Stimulated activated CD4-positive, alpha-beta T cell treated with anti-CD3 and anti-CD28 coated beads, Interleukin-1b, Interleukin-23, amount 100 ng/mL, for 24 hours (primary cell): ENCODE data around the gene ATP8B1.
"Not testable (repeated sequence)": the region's sequence is repeated elsewhere in the genome, so short reads cannot be mapped to it uniquely, and the experiment has no call there.

Experiments used
- DNase-seq, 4 experiments: peaks; one replicate each; pipeline ENCODE4 v3.0.0-alpha.2; 2020; ENCODE audit warnings: low read depth in 4 of 4, low spot score in 1 of 4

Gene ATP8B1

GRCh38 chr18:57674891-57675290 lies 128.2 kb downstream of the ATP8B1 start:
- no peak for DNase-seq

GRCh38 chr18:57670046-57670445 lies 133.1 kb downstream of the ATP8B1 start:
- DNase-seq, result no peak

GRCh38 chr18:57668021-57668420 lies 135.1 kb downstream of the ATP8B1 start:
- no peak for DNase-seq

- no peak for DNase-seq
Measured at GRCh38 chr18:57666818-57667497, 136.2 kb downstream of the ATP8B1 start.

GRCh38 chr18:57664568-57665165 lies 138.4 kb downstream of the ATP8B1 start:
- no peak for DNase-seq

- DNase-seq, result no peak
Measured at GRCh38 chr18:57660961-57661360, 142.2 kb downstream of the ATP8B1 start.

- DNase-seq, result no peak
Measured at GRCh38 chr18:57659460-57660102, 143.5 kb downstream of the ATP8B1 start.

GRCh38 chr18:57657542-57657941 lies 145.6 kb downstream of the ATP8B1 start:
- DNase-seq, result no peak

- DNase-seq, result no peak
Measured at GRCh38 chr18:57655740-57656139, 147.4 kb downstream of the ATP8B1 start.

GRCh38 chr18:57651914-57652313 lies 151.2 kb downstream of the ATP8B1 start:
- no peak for DNase-seq

GRCh38 chr18:57649556-57650500 lies 153.3 kb downstream of the ATP8B1 start:
- DNase-seq, result no peak

- DNase-seq, result no peak
Measured at GRCh38 chr18:57648414-57648813, 154.7 kb downstream of the ATP8B1 start.

- DNase-seq, result no peak
Measured at GRCh38 chr18:57644540-57644939, 158.6 kb downstream of the ATP8B1 start.

GRCh38 chr18:57643726-57644125 lies 159.4 kb downstream of the ATP8B1 start:
- DNase-seq, result not testable (repeated sequence)

- DNase-seq, result not testable (repeated sequence)
Measured at GRCh38 chr18:57642462-57642861, 160.7 kb downstream of the ATP8B1 start.

GRCh38 chr18:57640749-57641148 lies 162.4 kb downstream of the ATP8B1 start:
- no peak for DNase-seq

- no peak for DNase-seq
Measured at GRCh38 chr18:57640236-57640635, 162.9 kb downstream of the ATP8B1 start.

- no peak for DNase-seq
Measured at GRCh38 chr18:57635003-57635822, 167.9 kb downstream of the ATP8B1 start.

- DNase-seq, result no peak
Measured at GRCh38 chr18:57631697-57632096, 171.4 kb downstream of the ATP8B1 start.

GRCh38 chr18:57630754-57631595 lies 172.1 kb downstream of the ATP8B1 start:
- DNase-seq, result no peak
